BLaER1 treated with 17β-estradiol and CSF1 and Interleukin-3, amounts not matched to agents 10 nM and 100 nM (cell line): ENCODE data around the gene EYS.

Experiments used
- H3K27ac ChIP-seq, 11 experiments: shearing (Covaris generic); formaldehyde crosslinking; 2 replicates each; pipeline ENCODE4 v1.8.1; 2022
- H3K27me3 ChIP-seq, 11 experiments: shearing (Covaris generic); formaldehyde crosslinking; 2 replicates each; pipeline ENCODE4 v1.8.1; 2022
- H3K36me3 ChIP-seq, 11 experiments: shearing (Covaris generic); formaldehyde crosslinking; 2 replicates each; pipeline ENCODE4 v1.8.1; 2022
- H3K4me1 ChIP-seq, 10 experiments: shearing (Covaris generic); formaldehyde crosslinking; 2 replicates each; pipeline ENCODE4 v1.8.1; 2022
- H3K4me2 ChIP-seq, 11 experiments: shearing (Covaris generic); formaldehyde crosslinking; 2 replicates each; pipeline ENCODE4 v1.8.1; 2022
- H3K4me3 ChIP-seq, 10 experiments: shearing (Covaris generic); formaldehyde crosslinking; 2 replicates each; pipeline ENCODE4 v1.8.1; 2022
- H3K9ac ChIP-seq, 11 experiments: shearing (Covaris generic); formaldehyde crosslinking; 2 replicates each; pipeline ENCODE4 v1.8.1; 2022
- H3K9me3 ChIP-seq, 11 experiments: shearing (Covaris generic); formaldehyde crosslinking; replicated peaks in 1 of 11; 2 replicates each; pipeline ENCODE4 v1.8.1; 2022
- H4K20me1 ChIP-seq, 11 experiments: shearing (Covaris generic); formaldehyde crosslinking; 2 replicates each; pipeline ENCODE4 v1.8.1; 2022
- Cebpa-rat ChIP-seq, 11 experiments: shearing (Covaris generic); IDR thresholded peaks; 2 replicates each; pipeline ENCODE4 v1.8.1; 2022

Gene EYS

GRCh38 chr6:64904616-64905015, 802.4 kb downstream of the EYS start:
- H3K4me2 ChIP-seq, result no peak overlapping the region
- H3K9ac ChIP-seq, result no peak overlapping the region
- no peaks in the 10 kb centered on the region for H3K36me3 ChIP-seq
- no peak for TF ChIP-seq Cebpa-rat (IDR thresholded peaks at IDR 0.05)
- H4K20me1 ChIP-seq, result no peaks in the 10 kb centered on the region
- no peak overlapping the region for H3K27ac ChIP-seq
- H3K27me3 ChIP-seq, result no peaks in the 10 kb centered on the region
- no peaks in the 10 kb centered on the region; a peak in 1 of 20 replicates for H3K4me1 ChIP-seq
- peaks cover 0 to 4% (median 0%) of the 10 kb centered on the region in 11 experiments; a peak in 2 of 22 replicates for H3K9me3 ChIP-seq
- no peak overlapping the region for H3K4me3 ChIP-seq

- Histone ChIP-seq H3K36me3 (no peaks in the 10 kb centered on the region), H3K4me2 (no peak overlapping the region), H3K9me3 (no peaks in the 10 kb centered on the region), H3K27ac (no peak overlapping the region), H3K4me1 (no peaks in the 10 kb centered on the region; a peak in 1 of 20 replicates), H3K4me3 (no peak overlapping the region), H4K20me1 (no peaks in the 10 kb centered on the region), H3K27me3 (no peaks in the 10 kb centered on the region), H3K9ac (no peak overlapping the region)
- TF ChIP-seq Cebpa-rat (IDR thresholded peaks at IDR 0.05), result no peak
These were observed 804.4 kb downstream of the EYS start for GRCh38 chr6:64902596-64902995.

- Histone ChIP-seq H3K9me3 (no peaks in the 10 kb centered on the region), H3K36me3 (no peaks in the 10 kb centered on the region), H3K9ac (no peak overlapping the region), H4K20me1 (no peaks in the 10 kb centered on the region), H3K4me2 (no peak overlapping the region), H3K4me1 (no peaks in the 10 kb centered on the region), H3K27me3 (no peaks in the 10 kb centered on the region), H3K27ac (no peak overlapping the region), H3K4me3 (no peak overlapping the region)
- no peak for TF ChIP-seq Cebpa-rat (IDR thresholded peaks at IDR 0.05)
These were observed 810.1 kb downstream of the EYS start for GRCh38 chr6:64896939-64897338.

GRCh38 chr6:64895945-64896344, 811.1 kb downstream of the EYS start:
- Histone ChIP-seq H3K27ac (no peak overlapping the region), H3K4me1 (no peaks in the 10 kb centered on the region), H3K4me2 (no peak overlapping the region), H3K27me3 (no peaks in the 10 kb centered on the region), H4K20me1 (no peaks in the 10 kb centered on the region), H3K4me3 (no peak overlapping the region), H3K9ac (no peak overlapping the region), H3K9me3 (no peaks in the 10 kb centered on the region), H3K36me3 (no peaks in the 10 kb centered on the region)
- TF ChIP-seq Cebpa-rat (IDR thresholded peaks at IDR 0.05), result no peak

GRCh38 chr6:64890609-64891008, 816.4 kb downstream of the EYS start:
- Histone ChIP-seq H3K27ac (no peak overlapping the region), H4K20me1 (no peaks in the 10 kb centered on the region), H3K9ac (no peak overlapping the region), H3K4me1 (no peaks in the 10 kb centered on the region), H3K4me3 (no peak overlapping the region), H3K9me3 (no peaks in the 10 kb centered on the region), H3K4me2 (no peak overlapping the region), H3K36me3 (no peaks in the 10 kb centered on the region), H3K27me3 (no peaks in the 10 kb centered on the region)
- no peak for TF ChIP-seq Cebpa-rat (IDR thresholded peaks at IDR 0.05)

GRCh38 chr6:64889144-64889543, 817.9 kb downstream of the EYS start:
- Histone ChIP-seq H3K27ac (no peak overlapping the region), H3K27me3 (no peaks in the 10 kb centered on the region), H4K20me1 (no peaks in the 10 kb centered on the region), H3K9ac (no peak overlapping the region), H3K36me3 (no peaks in the 10 kb centered on the region), H3K4me3 (no peak overlapping the region), H3K4me2 (no peak overlapping the region), H3K4me1 (no peaks in the 10 kb centered on the region), H3K9me3 (no peaks in the 10 kb centered on the region)
- TF ChIP-seq Cebpa-rat (IDR thresholded peaks at IDR 0.05), result no peak

GRCh38 chr6:64874776-64875175, 832.2 kb downstream of the EYS start:
- H3K9me3 ChIP-seq, result no peaks in the 10 kb centered on the region
- H3K27ac ChIP-seq, result no peak overlapping the region
- no peaks in the 10 kb centered on the region for H3K27me3 ChIP-seq
- no peak overlapping the region for H3K4me2 ChIP-seq
- no peaks in the 10 kb centered on the region for H3K36me3 ChIP-seq
- H3K4me1 ChIP-seq, result no peaks in the 10 kb centered on the region
- no peak overlapping the region for H3K9ac ChIP-seq
- no peaks in the 10 kb centered on the region for H4K20me1 ChIP-seq
- H3K4me3 ChIP-seq, result no peak overlapping the region
- no peak for TF ChIP-seq Cebpa-rat (IDR thresholded peaks at IDR 0.05)

GRCh38 chr6:64872633-64873032, 834.4 kb downstream of the EYS start:
- Histone ChIP-seq H3K4me3 (no peak overlapping the region), H3K4me1 (no peaks in the 10 kb centered on the region), H3K36me3 (no peaks in the 10 kb centered on the region), H3K4me2 (no peak overlapping the region), H3K9ac (no peak overlapping the region), H3K27ac (no peak overlapping the region), H3K9me3 (no peaks in the 10 kb centered on the region), H3K27me3 (no peaks in the 10 kb centered on the region), H4K20me1 (no peaks in the 10 kb centered on the region)
- TF ChIP-seq Cebpa-rat (IDR thresholded peaks at IDR 0.05), result no peak

GRCh38 chr6:64861039-64861651, 845.9 kb downstream of the EYS start:
- no peak overlapping the region for H3K9ac ChIP-seq
- peaks cover 0 to 5% (median 0%) of the 10 kb centered on the region in 11 experiments; a peak in 5 of 22 replicates for H3K9me3 ChIP-seq
- no peak overlapping the region for H3K27ac ChIP-seq
- no peak for TF ChIP-seq Cebpa-rat (IDR thresholded peaks at IDR 0.05)
- H3K4me1 ChIP-seq, result no peaks in the 10 kb centered on the region
- H3K27me3 ChIP-seq, result no peaks in the 10 kb centered on the region
- no peaks in the 10 kb centered on the region for H3K36me3 ChIP-seq
- no peaks in the 10 kb centered on the region for H4K20me1 ChIP-seq
- H3K4me3 ChIP-seq, result no peak overlapping the region
- H3K4me2 ChIP-seq, result no peak overlapping the region

- Histone ChIP-seq H3K27me3 (no peaks in the 10 kb centered on the region), H4K20me1 (no peaks in the 10 kb centered on the region), H3K9ac (no peak overlapping the region), H3K36me3 (no peaks in the 10 kb centered on the region), H3K4me2 (no peak overlapping the region), H3K9me3 (peaks cover 0 to 5% (median 0%) of the 10 kb centered on the region in 11 experiments; a peak in 5 of 22 replicates), H3K27ac (no peak overlapping the region), H3K4me3 (no peak overlapping the region), H3K4me1 (no peaks in the 10 kb centered on the region)
- no peak for TF ChIP-seq Cebpa-rat (IDR thresholded peaks at IDR 0.05)
These were observed 846.8 kb downstream of the EYS start for GRCh38 chr6:64860203-64860602.
